ENCODE data around the gene ABCC9. TPM values are rescaled to one million over a fixed set of nuclear protein-coding genes. Genes with fewer than 3 reads are reported as not detected.

The ABCC9 gene
- total RNA-seq, 1 experiment from 2014 or later, result not detected

DNA sequence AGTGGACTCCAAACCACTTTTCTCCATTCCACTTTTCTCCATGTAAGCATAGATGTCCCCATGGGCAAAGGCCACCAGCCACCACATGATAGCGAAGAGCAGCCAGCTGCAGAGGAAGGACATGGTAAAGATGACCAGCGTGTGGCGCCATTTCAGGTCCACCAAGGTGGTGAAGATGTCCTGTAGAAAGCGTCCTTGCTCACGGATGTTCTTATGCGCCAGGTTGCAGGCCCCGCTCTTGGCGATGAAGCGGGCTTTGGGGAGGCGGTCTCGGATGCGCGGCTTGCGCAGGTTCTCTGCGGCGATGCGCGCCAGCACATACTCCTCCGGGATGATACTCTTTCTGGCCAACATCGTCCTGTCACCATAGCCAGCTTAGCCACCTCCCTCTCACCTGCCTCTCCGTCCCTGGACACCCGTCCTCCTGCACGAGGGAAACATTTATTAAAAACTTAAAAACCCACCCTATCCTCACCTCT is 167.9 kb downstream of the ABCC9 start:
- H3K27ac ChIP-seq (ENCODE audit: insufficient read length, low read depth, low read length), result no peak overlapping the region
- Mint-ChIP-seq H3K4me1 (peaks cover 13 to 16% of the 10 kb centered on the region in 2 experiments), H3K27ac (no peak overlapping the region), H3K27me3 (ENCODE audit: low read depth) (peaks cover 72% of the 10 kb centered on the region), H3K4me3 (peak overlapping the region; percentile 7 to 54; a peak in 3 of 5 replicates), H3K9me3 (no peaks in the 10 kb centered on the region), H3K36me3 (ENCODE audit: insufficient read depth in 1 of 3, low read depth in 3 of 3) (no peaks in the 10 kb centered on the region)
- H4K20me1 ChIP-seq (ENCODE audit: control insufficient read depth, insufficient read depth, insufficient read length), result no peaks in the 10 kb centered on the region
- no peaks in the 10 kb centered on the region for H3K4me1 ChIP-seq (ENCODE audit: insufficient read depth, low read length)
- no peak overlapping the region for H4K8ac ChIP-seq (replicated peaks; ENCODE audit: insufficient read length, low read depth, low read length)
- no peak overlapping the region for H3K14ac ChIP-seq (ENCODE audit: insufficient read depth, low read length)
- peaks cover 5% of the 10 kb centered on the region; the same call in 1 of the 2 replicates for H3K27me3 ChIP-seq (ENCODE audit: insufficient read depth, low read length)
- H2AK5ac ChIP-seq (ENCODE audit: insufficient read length, low read length), result no peak overlapping the region
- no peak overlapping the region for H2BK5ac ChIP-seq (ENCODE audit: insufficient read length, low read length)
- H3K79me2 ChIP-seq (ENCODE audit: insufficient read depth, low read length), result no peaks in the 10 kb centered on the region
- H3K23me2 ChIP-seq (ENCODE audit: insufficient read length, low read depth, low read length, poor library complexity, severe bottlenecking), result peaks cover 6% of the 10 kb centered on the region
- no peak overlapping the region for H3K4ac ChIP-seq (ENCODE audit: low read depth, low read length)
- H3K23ac ChIP-seq (ENCODE audit: insufficient read length, low read depth, low read length), result no peak overlapping the region
- H2BK20ac ChIP-seq (ENCODE audit: low read depth, low read length, poor library complexity, severe bottlenecking), result no peak overlapping the region
- H3K9me3 ChIP-seq (ENCODE audit: control insufficient read depth, low read depth, low read length), result no peaks in the 10 kb centered on the region
- H3K79me1 ChIP-seq (ENCODE audit: insufficient read depth, low read depth, low read length, poor library complexity, severe bottlenecking), result no peaks in the 10 kb centered on the region
- peak; percentile 93 for DNase-seq
- TF ChIP-seq, protein P1, sequence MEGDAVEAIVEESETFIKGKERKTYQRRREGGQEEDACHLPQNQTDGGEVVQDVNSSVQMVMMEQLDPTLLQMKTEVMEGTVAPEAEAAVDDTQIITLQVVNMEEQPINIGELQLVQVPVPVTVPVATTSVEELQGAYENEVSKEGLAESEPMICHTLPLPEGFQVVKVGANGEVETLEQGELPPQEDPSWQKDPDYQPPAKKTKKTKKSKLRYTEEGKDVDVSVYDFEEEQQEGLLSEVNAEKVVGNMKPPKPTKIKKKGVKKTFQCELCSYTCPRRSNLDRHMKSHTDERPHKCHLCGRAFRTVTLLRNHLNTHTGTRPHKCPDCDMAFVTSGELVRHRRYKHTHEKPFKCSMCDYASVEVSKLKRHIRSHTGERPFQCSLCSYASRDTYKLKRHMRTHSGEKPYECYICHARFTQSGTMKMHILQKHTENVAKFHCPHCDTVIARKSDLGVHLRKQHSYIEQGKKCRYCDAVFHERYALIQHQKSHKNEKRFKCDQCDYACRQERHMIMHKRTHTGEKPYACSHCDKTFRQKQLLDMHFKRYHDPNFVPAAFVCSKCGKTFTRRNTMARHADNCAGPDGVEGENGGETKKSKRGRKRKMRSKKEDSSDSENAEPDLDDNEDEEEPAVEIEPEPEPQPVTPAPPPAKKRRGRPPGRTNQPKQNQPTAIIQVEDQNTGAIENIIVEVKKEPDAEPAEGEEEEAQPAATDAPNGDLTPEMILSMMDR (conservative IDR thresholded peaks at IDR 0.05), result peak; percentile 67
- H2AFZ ChIP-seq (ENCODE audit: low read length), result no peak overlapping the region
- H3K56ac ChIP-seq (ENCODE audit: insufficient read length, low read depth, low read length), result no peak overlapping the region
- peak overlapping the region; percentile 25 for H3K4me2 ChIP-seq (ENCODE audit: insufficient read depth, insufficient read length, low read length)
- WGBS (ENCODE audit: extremely low coverage, insufficient read length, low lambda C conversion rate), result no CpG with 5 or more reads among the region's 23 CpGs
- H2BK15ac ChIP-seq (ENCODE audit: low read depth, low read length), result no peak overlapping the region
- H2BK12ac ChIP-seq (ENCODE audit: insufficient read length, low read depth, low read length), result no peak overlapping the region
- no peak overlapping the region for H3K9ac ChIP-seq (ENCODE audit: extremely low read depth, insufficient read length, low read length)
- H4K91ac ChIP-seq (ENCODE audit: insufficient read length, low read depth, low read length), result no peak overlapping the region
- no peak overlapping the region for H4K5ac ChIP-seq (ENCODE audit: insufficient read length, low read depth, low read length)
- no peak overlapping the region for H3K18ac ChIP-seq (ENCODE audit: insufficient read length, low read depth, low read length)
- H2BK120ac ChIP-seq (ENCODE audit: low read depth, low read length, poor library complexity, severe bottlenecking), result no peak overlapping the region
- H3T11ph ChIP-seq (ENCODE audit: low read length), result no peak overlapping the region

Data from H9 (cell line).